GM12878 (cell line): ENCODE results near the gene PCK2. TPM values are rescaled to one million over a fixed set of nuclear protein-coding genes. Genes with fewer than 3 reads are reported as not detected.

Source experiments
- ATAC-seq: fragments of 200-7000 bp; cut with Tn5 transposase; 3 replicates; pipeline ENCODE4 v1.9.1; 2020; ENCODE audit warnings: mild to moderate bottlenecking, moderate library complexity
- BruUV-seq: library from RNA; stranded (reverse); fragments of 400-500 nt; replicated peaks from 2 replicates; lab custom pipeline; 2021; lab: Mats Ljungman, UMichigan
- CTCF ChIA-PET: fragments of 300-600 bp; sonication (Branson Sonifier 250); formaldehyde crosslinking; extraction: SDS; loops from one replicate; lab custom pipeline; 2021; ENCODE audit warnings: inconsistent platforms; lab: Yijun Ruan, JAX
- POLR2A ChIA-PET: fragments of 350-600 bp; formaldehyde crosslinking; extraction: SDS; loops from one replicate; lab custom pipeline; 2021; ENCODE audit warnings: inconsistent platforms; lab: Charles Lee
- RAD21 ChIA-PET: fragments of 300-600 bp; sonication (Branson Sonifier 250); formaldehyde crosslinking; loops from one replicate; lab custom pipeline; 2023; ENCODE audit warnings: antibody characterized with exemption; ENCODE audit not compliant: unreplicated experiment; lab: Charles Lee
- SMC1A ChIA-PET: fragments of 300-600 bp; sonication (Branson Sonifier 250); formaldehyde crosslinking; loops from one replicate; lab custom pipeline; 2023; ENCODE audit not compliant: unreplicated experiment, uncharacterized antibody; lab: Charles Lee
- DNase-seq: peaks from one replicate; pipeline ENCODE4 v3.0.0-alpha.2; 2011; ENCODE audit warnings: low read depth, low spot score
- FAIRE-seq: peaks from 3 replicates; lab custom pipeline; 2011; peaks lifted over from hg19 to GRCh38; lab: Jason Lieb, UNC
- H2AFZ ChIP-seq: 2 replicates; pipeline ENCODE4 v1.6.0; 2011; ENCODE audit warnings: low read depth, low read length, control low read depth; ENCODE audit not compliant: control insufficient read depth
- H3K27ac ChIP-seq: 2 replicates; pipeline ENCODE4 v1.5.1; 2011; ENCODE audit warnings: control low read depth; ENCODE audit not compliant: control insufficient read depth, insufficient read depth
- H3K27me3 ChIP-seq, 2 experiments: replicated peaks in 1 of 2; 2 replicates each; pipeline versions ENCODE4 v1.6.0 to v1.6.1; 2011; ENCODE audit warnings: low read length in 1 of 2; ENCODE audit not compliant: control insufficient read depth in 2 of 2, insufficient read depth in 2 of 2
- H3K36me3 ChIP-seq, 2 experiments: 2 replicates each; pipeline ENCODE4 v1.5.1; 2011; ENCODE audit warnings: low read length in 1 of 2; ENCODE audit not compliant: control insufficient read depth in 2 of 2, insufficient read depth in 2 of 2
- H3K4me1 ChIP-seq: 2 replicates; pipeline ENCODE4 v1.6.1; 2011; ENCODE audit warnings: mild to moderate bottlenecking, low read length, moderate library complexity, mixed read lengths; ENCODE audit not compliant: control insufficient read depth, insufficient read depth
- H3K4me2 ChIP-seq: 2 replicates; pipeline ENCODE4 v1.6.0; 2011; ENCODE audit warnings: control low read depth; ENCODE audit not compliant: control insufficient read depth, insufficient read depth
- H3K4me3 ChIP-seq: fragments of 200-600 bp; sonication (generic); 2 replicates; pipeline ENCODE4 v1.5.1; 2016
- H3K79me2 ChIP-seq: 2 replicates; pipeline ENCODE4 v1.6.0; 2011; ENCODE audit warnings: low read length; ENCODE audit not compliant: control insufficient read depth, insufficient read depth
- H3K9ac ChIP-seq: 2 replicates; pipeline ENCODE4 v1.8.0; 2011; ENCODE audit warnings: low read length, control low read depth, mixed read lengths; ENCODE audit not compliant: control insufficient read depth, insufficient read depth
- H3K9me3 ChIP-seq: replicated peaks from 3 replicates; pipeline ENCODE4 v1.5.1; 2011; ENCODE audit warnings: mild to moderate bottlenecking, low read length; ENCODE audit not compliant: control insufficient read depth, insufficient read depth
- H4K20me1 ChIP-seq: 2 replicates; pipeline ENCODE4 v1.6.0; 2011; ENCODE audit not compliant: control insufficient read depth, insufficient read depth
- CHD4 ChIP-seq: fragments of 200-600 bp; sonication (generic); IDR thresholded peaks from 2 replicates; pipeline ENCODE4 v1.6.1; 2016; ENCODE audit warnings: mild to moderate bottlenecking
- RCOR1 ChIP-seq: conservative IDR thresholded peaks from 2 replicates; pipeline ENCODE4 v1.6.1; 2012; ENCODE audit warnings: low read depth, low read length, improper control_type of control experiment
- STAT3 ChIP-seq: IDR thresholded peaks from 2 replicates; pipeline ENCODE4 v1.6.1; 2011; ENCODE audit warnings: low read depth, low read length, improper control_type of control experiment
- TAF1 ChIP-seq: IDR thresholded peaks from 2 replicates; pipeline ENCODE4 v1.6.1; 2011; ENCODE audit warnings: mild to moderate bottlenecking, low read depth, low read length, borderline replicate concordance
- TCF7 ChIP-seq: IDR thresholded peaks from 2 replicates; pipeline ENCODE4 v1.6.1; 2014; ENCODE audit warnings: antibody characterized with exemption, borderline replicate concordance
- ZNF687 ChIP-seq: fragments of 450-650 bp; IDR thresholded peaks from 2 replicates; pipeline ENCODE4 v1.6.1; 2017; ENCODE audit warnings: mild to moderate bottlenecking, moderate library complexity
- WGBS: methylation state at CpG from one replicate; pipeline ENCODE4 v1.1.6; 2016; ENCODE audit warnings: low lambda C conversion rate; ENCODE audit not compliant: insufficient replicate concordance, insufficient coverage; ENCODE audit errors: missing lambda C conversion rate; 5-methylcytosine and 5-hydroxymethylcytosine counted together
- in situ Hi-C: fragments of 300-500 bp; cut with MboI; formaldehyde crosslinking; loops from 9 replicates; pipeline ENCODE4 v1.14.3; 2018; ENCODE audit warnings: mixed read lengths
- intact Hi-C: fragments of 100-400 bp; cut with micrococcal nuclease; formaldehyde crosslinking; loops from one replicate; pipeline ENCODE4 v1.14.2; 2022; ENCODE audit not compliant: unreplicated experiment
- polyA plus RNA-seq, 11 experiments: library from polyadenylated mRNA; depleted of rRNA in 4 of 11; unstranded in 6 of 11; stranded (reverse) in 5 of 11; fragments of >200 nt; fragmentation: Nextera tagmentation in 4 of 11; fragmentation: Illumina TruSeq in 1 of 11; extraction: Ambion mirVana in 4 of 11; extraction: Trizol in 1 of 11; gene quantifications; 1 replicate in 1 of 11; 2 replicates in 10 of 11; pipeline versions ENCODE4 v1.2.1 to v1.2.3, GENCODE V29; 2011 to 2016; ENCODE audit warnings: inconsistent platforms in 2 of 11, missing spikeins in 2 of 11, low read depth in 1 of 11
- total RNA-seq, 4 experiments: library from RNA; depleted of rRNA in 3 of 4; stranded (reverse); fragments of >200 nt in 3 of 4; fragmentation: Illumina TruSeq in 1 of 4; extraction: Trizol in 1 of 4; gene quantifications; 2 replicates each; pipeline versions ENCODE4 v1.2.1 to v1.2.3, GENCODE V29; 2013 to 2021
- TF ChIP-seq, protein P1 (sequence below): fragments of 450-650 bp; IDR thresholded peaks from 2 replicates; pipeline ENCODE4 v1.6.1; 2014; ENCODE audit warnings: mild to moderate bottlenecking
- TF ChIP-seq, protein P2 (sequence below): IDR thresholded peaks from 2 replicates; pipeline ENCODE4 v1.6.1; 2011; ENCODE audit warnings: borderline replicate concordance, low read depth, mild to moderate bottlenecking, moderate library complexity, low read length; ENCODE audit not compliant: insufficient read depth, poor library complexity, severe bottlenecking

Gene PCK2
- total and polyA plus RNA-seq, 10 of the 15 experiments (the other 5 are each of a cell fraction or from before 2014, with no cell fraction given), result 6.6 to 110 (median 44.6) TPM

GRCh38 chr14:24144451-24144850 is 50.3 kb downstream of the PCK2 start:
- Histone ChIP-seq H3K4me2 (peak overlapping the region; percentile 77), H2AFZ (no peak overlapping the region), H3K9me3 (no peaks in the 10 kb centered on the region), H3K4me3 (peak overlapping the region; percentile 82), H3K36me3 (peaks cover 2 to 28% of the 10 kb centered on the region in 2 experiments), H3K9ac (0 out of 2 replicates have a peak overlapping the region, but pooled peaks have one; percentile 12), H3K4me1 (peaks cover 16% of the 10 kb centered on the region), H3K27me3 (no peaks in the 10 kb centered on the region), H4K20me1 (no peaks in the 10 kb centered on the region), H3K79me2 (peaks cover 70% of the 10 kb centered on the region), H3K27ac (peak overlapping the region; percentile 2; the same call in 1 of the 2 replicates)
- TF ChIP-seq STAT3 (no peak), TCF7 (0 out of 2 replicates have a peak, but pooled peaks have one; percentile 11)
- BruUV-seq, result no TSS peak
- ATAC-seq, result no peak
- no peak for DNase-seq
- 100% methylated on average over 1 of the region's 1 CpG for WGBS
- SMC1A ChIA-PET, result interaction anchor here (1.5 to 4.8 kb wide), 4 partner anchors 8 to 36 kb away, joined by 5 to 54 read pairs (median 12); partner anchors contain the start of genes IRF9 and PSME1
- no peak for FAIRE-seq
- CTCF ChIA-PET, result interaction anchor here (1.0 to 1.4 kb wide), 3 partner anchors 36 to 98 kb away, joined by 3 to 5 read pairs (median 3); partner anchors contain the start of genes CHMP4A and TINF2
- POLR2A ChIA-PET, result interaction anchor here (0.7 to 2.3 kb wide), 6 partner anchors 9 to 50 kb away, joined by 4 to 10 read pairs (median 6); partner anchors contain the start of genes IRF9, PCK2 and PSME1
- intact Hi-C loops, result no loop called here
- in situ Hi-C loops, result no loop called here
- RAD21 ChIA-PET, result interaction anchor here (3.1 kb wide), 1 partner anchor 50 kb away, joined by 22 read pairs; the partner anchor contains the start of gene PCK2

DNA sequence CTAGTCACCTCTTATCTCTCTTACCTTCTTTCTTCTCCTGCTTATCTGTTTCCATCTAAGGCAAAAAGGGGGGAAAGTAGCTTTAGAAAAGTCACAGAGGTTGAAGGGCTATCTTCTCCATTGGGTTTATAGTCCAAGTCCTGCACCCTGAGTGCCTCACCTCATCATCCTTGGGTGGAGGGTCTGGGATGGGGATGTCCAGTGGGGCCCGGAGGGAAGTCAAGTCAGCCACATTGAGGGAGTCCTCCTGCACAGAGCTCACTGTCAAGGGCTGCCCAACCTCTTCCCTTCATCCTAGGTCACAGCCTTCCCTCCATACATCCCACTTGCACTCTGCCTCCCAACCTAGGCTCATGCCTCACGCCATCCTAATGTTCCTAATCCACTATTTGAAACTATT is 51.1 kb downstream of the PCK2 start:
- Histone ChIP-seq H3K4me1 (peaks cover 14% of the 10 kb centered on the region), H3K36me3 (peaks cover 7 to 35% of the 10 kb centered on the region in 2 experiments), H3K79me2 (peaks cover 70% of the 10 kb centered on the region), H4K20me1 (no peaks in the 10 kb centered on the region), H3K4me2 (peak overlapping the region; percentile 88), H3K27ac (peak overlapping the region; percentile 94), H3K9ac (peak overlapping the region; percentile 88), H2AFZ (no peak overlapping the region), H3K9me3 (no peaks in the 10 kb centered on the region), H3K4me3 (peak overlapping the region; percentile 82), H3K27me3 (no peaks in the 10 kb centered on the region)
- ATAC-seq (no peak), DNase-seq (no peak), FAIRE-seq (no peak)
- intact Hi-C loops (loop anchor here (5.0 kb wide), 1 partner anchor 152 kb away; the partner anchor contains the start of genes DHRS1 and NOP9), in situ Hi-C loops (no loop called here)
- ChIA-PET POLR2A (interaction anchor here (0.5 to 5.8 kb wide), 12 partner anchors 9 to 176 kb away, joined by 3 to 99 read pairs (median 18); partner anchors contain the start of genes CHMP4A, DCAF11, IPO4 and IRF9), CTCF (interaction anchor here (1.1 to 8.2 kb wide), 11 partner anchors 16 to 287 kb away, joined by 3 to 63 read pairs (median 6); partner anchors contain the start of genes CHMP4A, CIDEB, DCAF11 and IRF9), RAD21 (interaction anchor here (0.9 to 3.9 kb wide), 6 partner anchors 8 to 83 kb away, joined by 3 to 37 read pairs (median 28); partner anchors contain the start of genes DCAF11, IRF9, NRL and PCK2), SMC1A (interaction anchor here (0.9 to 4.8 kb wide), 9 partner anchors 9 to 97 kb away, joined by 3 to 54 read pairs (median 18); partner anchors contain the start of genes DCAF11, IRF9, NRL and PCK2)
- no TSS peak for BruUV-seq
- WGBS, result 68% methylated on average over 2 of the region's 2 CpGs
- TF ChIP-seq STAT3 (no peak), TAF1 (no peak), RCOR1 (no peak), CHD4 (no peak), ZNF687 (no peak)
- TF ChIP-seq, protein P1, sequence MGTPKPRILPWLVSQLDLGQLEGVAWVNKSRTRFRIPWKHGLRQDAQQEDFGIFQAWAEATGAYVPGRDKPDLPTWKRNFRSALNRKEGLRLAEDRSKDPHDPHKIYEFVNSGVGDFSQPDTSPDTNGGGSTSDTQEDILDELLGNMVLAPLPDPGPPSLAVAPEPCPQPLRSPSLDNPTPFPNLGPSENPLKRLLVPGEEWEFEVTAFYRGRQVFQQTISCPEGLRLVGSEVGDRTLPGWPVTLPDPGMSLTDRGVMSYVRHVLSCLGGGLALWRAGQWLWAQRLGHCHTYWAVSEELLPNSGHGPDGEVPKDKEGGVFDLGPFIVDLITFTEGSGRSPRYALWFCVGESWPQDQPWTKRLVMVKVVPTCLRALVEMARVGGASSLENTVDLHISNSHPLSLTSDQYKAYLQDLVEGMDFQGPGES, result no peak
- TF ChIP-seq, protein P2, sequence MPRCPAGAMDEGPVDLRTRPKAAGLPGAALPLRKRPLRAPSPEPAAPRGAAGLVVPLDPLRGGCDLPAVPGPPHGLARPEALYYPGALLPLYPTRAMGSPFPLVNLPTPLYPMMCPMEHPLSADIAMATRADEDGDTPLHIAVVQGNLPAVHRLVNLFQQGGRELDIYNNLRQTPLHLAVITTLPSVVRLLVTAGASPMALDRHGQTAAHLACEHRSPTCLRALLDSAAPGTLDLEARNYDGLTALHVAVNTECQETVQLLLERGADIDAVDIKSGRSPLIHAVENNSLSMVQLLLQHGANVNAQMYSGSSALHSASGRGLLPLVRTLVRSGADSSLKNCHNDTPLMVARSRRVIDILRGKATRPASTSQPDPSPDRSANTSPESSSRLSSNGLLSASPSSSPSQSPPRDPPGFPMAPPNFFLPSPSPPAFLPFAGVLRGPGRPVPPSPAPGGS, result no peak
